Retina (tissue), 1 donor: ENCODE measurements around the gene IFITM2.
"Not testable (repeated sequence)": the region's sequence is repeated elsewhere in the genome, so short reads cannot be mapped to it uniquely, and the experiment has no call there.

Experiments used
- DNase-seq: peaks from one replicate; pipeline ENCODE4 v3.0.0-alpha.2; 2016

The IFITM2 gene

GRCh38 chr11:327581-327923 is 19.9 kb downstream of the IFITM2 start:
- no peak for DNase-seq

DNA sequence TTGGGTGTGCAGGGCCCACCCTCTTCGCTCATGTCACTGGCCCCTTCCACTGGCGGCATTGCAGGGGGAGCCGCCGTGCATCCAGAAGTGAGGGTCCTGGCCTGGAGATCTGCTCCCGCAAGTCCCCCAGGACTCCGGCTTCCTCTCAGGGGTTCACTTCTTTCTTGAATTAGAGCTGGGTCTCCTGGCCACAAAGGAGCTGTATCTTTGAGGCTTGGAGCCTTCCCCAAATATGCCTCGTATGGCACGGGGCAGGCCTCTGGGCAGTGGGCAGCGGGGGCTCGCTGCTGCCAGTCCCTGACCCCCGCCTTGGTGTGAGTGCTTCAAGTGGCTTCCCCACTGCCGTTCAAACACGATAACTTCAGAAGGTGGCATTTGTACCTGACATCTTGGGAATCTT is 20.4 kb downstream of the IFITM2 start:
- no peak for DNase-seq

DNA sequence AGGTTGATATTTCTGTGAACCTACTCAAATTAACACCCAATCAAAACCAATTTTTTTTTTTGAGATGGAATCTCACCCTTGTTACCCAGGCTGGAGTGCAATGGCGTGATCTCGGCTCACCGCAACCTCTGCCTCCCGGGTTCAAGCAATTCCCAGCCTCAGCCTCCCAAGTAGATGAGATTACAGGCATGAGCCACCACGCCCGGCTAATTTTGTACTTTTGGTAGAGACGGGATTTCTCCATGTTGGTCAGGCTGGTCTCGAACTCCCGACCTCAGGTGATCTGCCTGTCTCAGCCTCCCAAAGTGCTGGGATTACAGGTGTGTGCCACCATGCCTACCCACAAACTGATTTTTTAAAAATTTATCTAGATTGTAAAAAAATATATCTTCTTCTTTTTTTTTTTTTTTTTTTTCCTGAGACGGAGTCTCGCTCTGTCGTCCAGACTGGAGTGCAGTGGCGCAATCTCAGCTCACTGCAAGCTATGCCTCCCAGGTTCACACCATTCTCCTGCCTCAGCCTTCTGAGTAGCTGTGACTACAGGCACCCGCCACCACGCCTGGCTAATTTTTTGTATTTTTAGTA is 21.0 kb downstream of the IFITM2 start:
- not testable (repeated sequence) for DNase-seq

DNA sequence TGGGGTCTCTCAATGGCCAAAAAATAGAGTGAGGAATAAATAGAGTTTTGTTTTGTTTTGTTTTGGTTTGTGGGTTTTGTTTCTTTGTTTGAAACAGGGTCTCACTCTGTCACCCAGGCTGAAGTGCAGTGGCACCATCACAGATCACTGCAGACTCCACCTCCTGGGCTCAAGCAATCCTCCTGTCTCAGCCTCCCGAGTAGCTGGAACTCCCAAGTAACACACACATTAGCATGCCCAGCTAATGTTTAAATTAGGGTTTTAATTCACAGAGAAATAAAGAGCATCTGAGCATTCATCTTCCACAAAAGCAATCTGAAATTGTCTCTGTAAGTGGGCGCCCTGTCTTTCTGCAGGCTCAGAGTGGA is 22.3 kb downstream of the IFITM2 start:
- DNase-seq: no peak

- no peak for DNase-seq
Measured at GRCh38 chr11:330307-330693, 22.7 kb downstream of the IFITM2 start.

DNA sequence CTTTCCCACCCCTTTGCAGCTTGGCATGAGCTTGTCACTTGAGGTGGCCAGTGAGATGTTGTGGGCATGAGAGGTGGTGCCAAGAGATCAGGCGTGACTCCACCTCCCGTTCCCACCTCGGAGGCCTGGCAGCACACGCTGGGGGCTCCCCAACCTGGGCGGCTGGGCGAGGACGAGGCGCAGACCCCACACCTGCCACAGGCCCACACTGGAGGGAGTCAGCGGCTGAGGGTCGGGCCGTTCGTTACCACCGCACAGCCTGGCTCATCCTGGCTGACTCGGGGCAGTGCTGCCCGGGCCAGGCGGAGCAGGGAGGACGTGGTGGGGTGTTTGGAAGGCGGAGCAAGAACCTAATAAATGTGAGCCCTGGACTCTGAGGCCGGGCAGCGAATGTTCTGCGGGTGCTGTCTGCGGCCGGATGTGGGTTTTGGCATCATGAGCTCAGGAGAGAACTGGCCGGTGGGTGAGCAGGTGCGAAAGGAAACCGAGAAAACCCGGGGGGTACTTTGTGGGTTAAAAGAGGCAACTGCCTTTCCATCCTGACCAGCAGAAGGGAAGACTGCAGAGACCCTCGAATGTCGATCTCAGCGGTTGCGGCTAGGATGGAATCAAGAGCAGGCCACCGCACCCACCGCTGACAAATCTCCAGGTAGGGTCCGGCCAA is 23.2 kb downstream of the IFITM2 start:
- no peak for DNase-seq

- no peak for DNase-seq
Measured at GRCh38 chr11:331358-332060, 23.9 kb downstream of the IFITM2 start.

DNA sequence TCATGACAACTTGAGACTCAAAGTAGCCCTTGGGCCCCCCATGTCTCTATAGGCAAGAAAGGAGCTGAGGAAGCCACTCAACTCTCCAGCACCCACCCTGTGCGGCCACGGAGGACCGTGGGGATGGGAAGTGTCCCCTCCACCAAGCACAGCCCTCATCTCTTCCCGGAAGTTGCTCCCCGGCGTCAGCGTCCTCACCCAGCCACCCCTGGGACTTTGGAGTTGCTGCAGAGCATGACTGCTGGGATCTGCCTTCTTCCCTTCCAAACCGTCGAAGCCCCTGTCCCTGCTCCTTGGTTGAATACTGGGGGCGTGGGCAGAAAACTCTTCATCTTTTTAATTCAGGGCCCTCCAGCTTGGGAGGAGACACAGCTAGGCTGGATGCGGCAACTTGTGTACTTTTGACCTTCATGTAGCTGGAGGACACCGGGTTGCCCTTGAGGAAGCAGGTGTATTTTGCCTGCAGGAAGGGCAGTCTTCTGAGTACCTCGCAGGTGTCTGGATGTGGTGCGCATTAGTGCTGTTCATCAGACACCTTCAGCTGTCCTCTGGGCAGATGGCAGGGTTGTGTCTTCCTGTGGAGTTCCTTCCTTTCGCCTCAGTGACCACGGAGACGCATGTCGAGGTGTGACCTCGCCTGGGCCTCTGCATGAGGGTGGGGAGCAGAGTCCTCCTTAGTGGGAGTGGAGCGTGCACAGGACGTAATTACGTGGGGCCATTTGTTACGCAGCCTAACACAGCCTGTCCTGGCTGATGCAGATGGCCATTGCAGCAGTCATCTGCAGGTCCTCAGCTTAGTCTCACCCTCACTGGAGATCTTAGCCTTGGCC is 25.2 kb downstream of the IFITM2 start:
- no peak for DNase-seq

- DNase-seq: not testable (repeated sequence)
Measured at GRCh38 chr11:333616-334263, 26.1 kb downstream of the IFITM2 start.

DNA sequence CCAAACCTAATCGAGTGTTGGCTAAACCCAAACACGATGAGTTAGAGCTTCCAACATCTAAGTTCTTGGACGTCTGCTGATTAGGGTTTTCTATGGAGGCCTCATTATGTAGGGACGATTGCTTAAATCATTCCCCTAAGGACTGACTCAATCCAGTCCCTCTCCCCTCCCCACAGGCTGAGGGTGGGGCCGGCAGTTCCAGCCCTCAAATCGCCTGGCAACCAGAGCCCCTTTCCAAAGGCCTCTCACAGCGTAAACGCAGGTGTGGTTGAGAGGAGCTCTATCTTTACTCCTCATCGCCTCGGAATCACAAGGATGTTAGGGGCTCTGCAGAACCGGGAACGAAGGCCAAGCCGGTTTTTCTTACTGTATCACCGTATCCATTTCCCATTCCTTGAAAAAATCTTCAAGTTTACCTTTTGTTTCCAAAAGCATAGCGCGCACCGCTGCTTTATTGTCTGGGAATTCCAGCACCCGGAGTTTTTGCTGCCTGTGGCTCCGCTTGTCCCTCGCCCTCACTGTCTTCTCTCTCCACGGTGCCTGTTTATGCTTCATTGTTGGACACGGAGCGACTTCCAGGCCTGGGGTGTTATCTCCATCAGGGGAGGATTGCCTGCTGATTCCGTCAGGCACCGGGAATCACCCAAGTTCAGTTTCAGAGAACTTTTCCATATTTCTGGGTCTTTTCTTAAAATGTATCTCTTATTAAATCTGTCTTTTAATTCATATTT is 26.8 kb downstream of the IFITM2 start:
- peak; percentile 68 for DNase-seq

DNA sequence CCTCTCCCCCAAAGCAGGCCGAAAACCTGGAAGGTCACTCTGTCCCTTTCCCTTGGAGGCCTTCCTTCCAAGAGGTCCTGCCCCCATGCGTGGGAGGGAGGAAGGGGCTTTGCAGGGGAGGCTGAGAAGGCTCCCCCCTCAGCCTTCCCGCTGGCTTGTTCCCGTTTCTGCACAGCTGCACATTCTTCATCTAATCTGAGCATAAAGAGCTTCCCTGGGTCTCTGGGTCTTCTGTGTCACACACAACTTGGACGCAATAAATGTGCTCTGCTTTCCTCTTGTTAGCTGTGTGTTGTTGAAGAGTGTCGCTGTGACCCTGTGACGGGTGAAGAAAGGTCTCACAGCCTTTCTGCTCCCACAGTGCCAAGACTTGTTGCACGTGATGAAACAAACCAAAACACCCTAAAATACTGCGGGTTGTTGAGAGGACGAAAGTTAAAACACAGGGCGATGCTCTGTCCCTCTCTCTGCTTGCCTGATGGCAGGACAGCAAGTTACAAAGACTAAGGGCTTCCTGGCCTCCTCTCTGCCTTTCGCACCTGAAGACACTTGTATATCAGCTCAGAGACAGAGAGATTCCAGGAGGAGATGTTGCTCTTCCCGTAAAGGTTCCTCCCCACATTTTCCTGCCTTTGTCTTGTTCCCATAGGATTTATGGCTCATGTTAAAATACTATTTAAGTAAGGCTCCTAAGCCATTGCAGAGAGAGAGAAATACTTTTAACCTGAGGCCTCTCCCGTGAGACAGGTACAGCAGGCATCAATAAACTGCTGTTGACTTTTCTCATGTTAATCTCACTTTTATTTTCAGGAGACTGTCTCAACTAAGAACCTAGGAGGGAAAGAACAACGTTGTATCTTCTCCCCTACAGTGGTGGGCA is 28.4 kb downstream of the IFITM2 start:
- peak; percentile 85 for DNase-seq

DNA sequence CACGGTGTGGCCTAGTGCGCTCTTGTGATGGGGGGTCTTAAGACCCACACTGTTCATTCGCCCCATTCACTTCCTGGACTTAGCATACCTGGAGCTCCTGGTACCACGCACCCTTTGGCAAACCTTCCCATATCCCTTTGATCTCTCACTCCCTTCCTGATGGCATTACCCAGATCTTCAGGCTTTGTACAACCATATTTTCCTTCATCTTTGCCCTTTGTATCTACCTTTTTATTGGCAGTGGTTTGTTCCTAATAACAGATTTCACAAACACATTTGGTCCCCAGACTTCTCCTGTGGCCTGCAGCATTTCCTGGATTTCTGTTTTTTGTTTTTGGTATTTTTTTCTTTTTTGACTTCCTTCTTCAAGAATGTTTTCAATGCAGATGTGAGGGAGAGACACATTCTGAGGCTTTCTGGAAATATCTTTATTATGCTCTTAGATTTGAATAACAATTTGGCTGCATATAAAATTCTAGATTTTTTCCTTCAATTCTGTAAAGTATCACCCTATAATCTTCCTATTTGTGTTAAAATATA is 29.1 kb downstream of the IFITM2 start:
- DNase-seq: no peak

- no peak for DNase-seq
Measured at GRCh38 chr11:337711-338110, 30.1 kb downstream of the IFITM2 start.

GRCh38 chr11:339963-340362 is 32.3 kb downstream of the IFITM2 start:
- no peak for DNase-seq

- no peak for DNase-seq
Measured at GRCh38 chr11:340539-341512, 33.2 kb downstream of the IFITM2 start.

GRCh38 chr11:342328-342727 is 34.7 kb downstream of the IFITM2 start:
- no peak for DNase-seq

DNA sequence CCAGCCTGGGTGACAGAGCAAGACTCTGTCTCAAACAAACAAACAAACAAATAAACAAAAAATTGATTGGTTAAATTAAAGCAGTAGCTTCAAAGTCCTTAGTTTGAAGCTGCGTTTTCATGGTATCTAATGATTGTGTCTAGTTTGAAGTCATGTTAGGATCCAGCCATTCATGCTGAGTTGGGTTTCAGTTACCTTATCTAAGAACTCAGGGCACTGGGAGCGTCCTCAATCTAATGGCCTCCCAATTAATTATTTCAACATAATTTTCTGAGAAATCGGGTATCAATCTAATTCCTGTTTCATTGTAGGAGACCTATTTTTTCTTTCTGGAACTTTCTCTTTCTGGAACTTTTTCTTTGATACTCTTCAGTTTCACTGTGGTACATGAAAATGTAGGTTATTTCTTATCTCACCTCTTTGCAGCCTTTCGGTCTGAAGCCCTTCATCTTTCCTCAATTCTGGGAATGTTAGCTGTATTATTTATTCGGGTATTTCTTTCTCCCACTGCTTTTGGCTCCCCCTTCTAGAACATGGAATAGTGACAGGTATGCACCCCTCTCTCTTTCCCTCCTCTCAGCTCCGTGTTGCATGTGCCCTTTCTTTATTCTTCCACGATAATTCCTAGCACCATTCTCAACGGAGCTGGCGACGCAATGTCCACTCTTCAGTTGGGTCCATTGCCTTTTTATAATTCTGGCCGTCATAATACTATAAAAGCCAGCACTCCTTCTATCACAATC is 37.4 kb downstream of the IFITM2 start:
- no peak for DNase-seq

DNA sequence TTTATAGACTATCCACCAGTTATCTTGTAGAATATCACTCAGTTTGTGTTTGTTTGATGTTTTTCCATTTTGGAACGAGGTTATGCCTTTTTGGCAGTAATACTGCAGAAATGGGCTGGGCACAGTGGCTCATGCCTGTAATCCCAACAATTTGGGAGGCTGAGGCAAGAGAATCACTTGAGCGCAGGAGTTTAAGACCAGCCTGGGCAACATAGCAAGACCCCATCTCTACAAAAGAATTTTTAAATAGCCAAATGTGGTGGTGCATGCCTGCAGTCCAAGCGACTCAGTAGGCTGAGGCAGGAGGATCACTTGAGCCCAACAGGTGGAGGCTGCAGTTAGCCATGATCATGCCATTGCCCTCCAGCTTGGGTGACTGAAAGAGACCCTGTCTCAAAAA is 38.9 kb downstream of the IFITM2 start:
- DNase-seq: no peak
